ENCODE results near the gene GAS6.
"Not testable (repeated sequence)": the region's sequence is repeated elsewhere in the genome, so short reads cannot be mapped to it uniquely, and the experiment has no call there.

Gene GAS6

DNA sequence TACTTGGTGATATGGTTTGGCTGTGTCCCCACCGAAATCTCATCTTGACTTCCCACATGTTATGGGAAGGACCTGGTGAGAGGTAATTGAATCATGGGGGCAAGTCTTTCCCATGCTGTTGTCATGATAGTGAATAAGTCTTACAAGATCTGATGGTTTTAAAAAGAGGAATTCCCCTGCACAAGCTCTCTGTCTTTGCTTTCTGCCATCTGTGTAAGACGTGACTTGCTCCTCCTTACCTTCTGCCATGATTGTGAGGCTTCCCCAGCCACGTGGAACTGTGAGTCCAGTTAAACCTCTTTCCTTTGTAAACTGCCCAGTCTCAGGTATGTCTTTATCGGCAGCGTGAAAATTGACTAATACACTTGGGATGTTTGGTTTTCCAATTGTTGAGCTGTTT is 4.0 kb upstream of the GAS6 start:
- not testable (repeated sequence) for DNase-seq (ENCODE audit: low spot score)

- no peak for DNase-seq (ENCODE audit: low spot score)
Measured at GRCh38 chr13:113865427-113865826, 1.6 kb upstream of the GAS6 start.

DNA sequence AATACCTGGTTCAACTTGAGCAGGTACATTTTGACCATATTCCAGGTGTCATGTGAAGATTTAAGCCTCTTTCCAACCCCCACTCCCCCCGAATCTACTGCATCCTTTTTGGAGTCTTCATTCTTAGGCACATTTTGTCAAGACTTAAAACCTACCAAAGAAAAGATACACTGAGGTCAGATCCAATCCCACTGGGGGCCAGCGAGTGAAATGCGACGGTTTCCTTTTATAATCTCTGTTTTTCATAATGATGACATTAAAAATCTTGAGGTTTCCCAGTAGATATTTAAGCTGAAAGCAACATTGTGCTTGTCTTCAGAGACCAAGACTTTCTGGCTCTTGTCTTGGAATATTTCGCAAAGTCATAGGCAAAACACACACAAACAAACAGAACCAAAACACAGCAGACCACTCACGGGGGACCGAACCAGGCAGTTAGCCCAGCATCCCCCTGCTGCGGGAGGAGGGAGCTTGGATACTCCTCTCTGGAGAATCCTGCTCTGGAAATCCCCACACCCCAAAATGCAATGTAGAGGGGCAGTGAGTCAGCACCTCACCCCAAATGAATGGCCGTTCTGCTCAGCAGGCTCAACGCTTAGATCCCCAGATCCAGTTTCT is 506 bp upstream of the GAS6 start:
- peak; percentile 64 for DNase-seq (ENCODE audit: low spot score)

- DNase-seq (ENCODE audit: low spot score) = peak; percentile 70
Measured at GRCh38 chr13:113862931-113863523, 849 bp downstream of the GAS6 start.

DNA sequence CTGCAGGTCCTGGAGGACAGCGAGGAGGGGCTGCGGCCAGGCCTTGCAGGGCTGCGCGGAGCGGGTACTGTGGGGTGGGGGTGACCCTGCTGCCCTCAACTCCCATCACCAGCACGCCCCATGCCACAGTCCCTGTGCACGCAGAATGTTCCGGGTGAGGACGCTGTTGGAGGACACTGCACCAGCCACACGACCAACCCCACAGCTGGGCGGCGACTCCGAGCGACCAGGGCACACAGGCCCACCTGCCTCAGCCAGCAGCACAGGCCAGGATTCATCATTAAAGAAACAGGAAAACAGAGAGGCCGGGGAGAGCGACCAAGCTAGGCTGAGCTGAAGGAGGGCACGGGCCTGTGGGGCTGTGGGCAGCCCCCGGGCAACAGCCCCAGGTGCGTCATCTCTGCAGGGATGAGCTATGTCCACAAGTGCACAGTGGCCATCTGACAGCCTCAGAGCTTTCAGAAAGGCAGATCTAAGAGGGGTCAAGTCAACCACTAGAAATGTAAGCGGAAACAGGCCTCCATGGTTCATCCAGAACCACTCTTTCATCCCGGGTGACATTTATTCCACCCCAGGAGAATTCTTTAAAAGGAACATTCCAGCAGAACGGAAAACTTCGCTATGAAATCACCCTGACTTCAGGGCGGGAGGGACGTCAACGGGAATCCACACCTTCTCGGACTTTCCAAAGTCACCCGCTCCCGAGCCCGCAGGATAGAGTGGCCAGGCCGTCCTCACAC is 1.5 kb downstream of the GAS6 start:
- DNase-seq (ENCODE audit: low spot score) = peak; percentile 48

DNA sequence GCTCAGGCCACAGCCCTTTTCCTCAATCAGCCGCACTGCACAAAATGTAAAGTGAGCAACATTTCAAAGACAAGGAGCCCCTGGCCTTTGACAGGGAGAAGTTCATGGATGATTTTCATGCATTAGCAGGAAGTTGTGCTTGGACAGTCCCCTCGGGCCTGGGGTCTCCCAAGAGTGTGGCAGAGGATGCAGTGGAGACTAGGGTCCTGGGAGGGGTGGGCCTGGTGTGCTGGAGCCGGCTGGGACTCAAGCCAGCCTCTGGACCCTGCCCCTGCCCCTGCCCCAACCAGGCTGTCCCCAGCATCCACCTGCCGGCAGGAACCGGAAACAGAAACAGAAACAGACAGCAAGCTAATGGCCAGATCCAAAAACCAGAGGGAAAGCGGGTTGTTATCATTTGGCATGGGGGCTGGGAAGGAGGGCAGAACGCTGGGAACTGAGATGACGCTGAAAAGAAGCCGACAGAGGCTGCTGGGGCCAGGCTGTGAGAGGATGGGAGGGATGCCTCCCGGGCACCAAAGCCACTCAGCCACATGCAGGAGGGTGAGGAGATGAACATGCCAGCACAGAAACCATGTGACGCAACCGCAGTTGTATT is 2.3 kb downstream of the GAS6 start:
- DNase-seq (ENCODE audit: low spot score) = no peak

DNA sequence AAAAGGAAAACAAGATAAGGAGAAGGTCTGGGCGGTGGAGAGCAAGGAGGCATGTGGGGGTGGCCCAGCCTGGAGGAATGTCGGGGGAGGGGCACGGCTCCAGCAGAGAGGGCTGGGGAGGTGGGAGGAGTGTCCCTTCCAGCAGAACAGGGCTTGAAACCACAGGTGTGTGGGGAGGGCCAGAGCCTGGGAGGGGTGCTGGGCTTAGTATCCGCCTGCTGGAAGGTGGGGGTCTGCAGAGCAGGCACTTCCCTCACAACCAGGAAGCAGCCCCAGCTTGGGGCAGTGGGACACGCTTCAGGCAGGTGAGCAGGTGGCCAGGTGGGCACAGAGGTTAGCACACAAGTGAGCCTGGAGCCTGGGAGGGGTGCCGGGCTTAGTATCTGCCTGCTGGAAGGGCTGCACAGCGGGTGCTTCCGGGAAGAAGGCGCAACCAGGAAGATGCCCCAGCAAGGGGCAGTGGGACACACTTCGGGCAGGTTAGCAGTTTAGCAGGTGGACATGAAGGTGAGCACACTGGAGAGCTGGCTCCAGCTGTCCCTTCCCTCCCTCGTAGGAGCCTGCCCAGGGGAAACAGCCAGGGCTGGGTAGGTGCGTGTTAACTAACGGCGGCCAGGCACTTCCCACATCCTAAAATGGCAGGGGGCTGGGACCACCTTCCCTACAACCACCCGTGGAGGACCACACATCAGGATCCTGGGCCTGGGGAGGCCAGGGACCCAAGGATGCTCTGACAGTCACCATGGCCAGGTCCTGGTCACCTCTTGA is 3.0 kb downstream of the GAS6 start:
- DNase-seq (ENCODE audit: low spot score) = peak; percentile 49

GRCh38 chr13:113860051-113860664 is 3.7 kb downstream of the GAS6 start:
- DNase-seq (ENCODE audit: low spot score) = no peak

DNA sequence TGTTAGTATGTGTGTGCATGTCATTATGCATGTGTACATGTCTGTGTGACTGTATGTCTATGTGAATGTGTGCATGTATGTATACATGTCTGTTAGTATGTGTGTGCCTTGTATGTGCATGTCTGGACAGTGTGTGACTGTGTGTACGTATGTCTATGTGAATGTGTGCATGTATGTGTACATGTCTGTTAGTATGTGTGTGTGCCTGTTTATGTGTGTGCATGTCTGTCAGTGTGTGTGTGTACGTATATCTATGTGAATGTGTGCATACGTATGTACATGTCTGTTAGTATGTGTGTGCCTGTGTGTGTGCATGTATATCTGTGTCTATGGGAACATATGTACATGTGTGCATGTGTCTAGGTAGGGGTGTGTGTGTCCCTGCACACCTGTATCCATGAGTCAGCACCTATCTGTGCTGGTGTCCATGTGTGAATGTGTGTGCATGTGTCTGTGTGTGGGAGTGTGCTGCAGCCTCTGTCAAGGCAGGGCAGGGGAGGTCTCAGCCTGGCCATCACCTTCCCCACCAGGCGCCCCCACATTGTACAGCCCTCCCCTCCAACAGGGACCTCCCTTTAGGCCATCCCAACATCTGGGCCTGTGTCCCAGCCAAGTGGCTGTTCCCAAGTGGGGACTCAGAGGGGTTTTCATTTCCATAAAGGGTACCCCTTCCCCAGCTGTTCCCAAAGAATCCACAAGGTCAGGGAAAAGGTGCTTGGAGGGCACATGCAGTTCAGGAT is 4.4 kb downstream of the GAS6 start:
- no peak for DNase-seq (ENCODE audit: low spot score)

DNA sequence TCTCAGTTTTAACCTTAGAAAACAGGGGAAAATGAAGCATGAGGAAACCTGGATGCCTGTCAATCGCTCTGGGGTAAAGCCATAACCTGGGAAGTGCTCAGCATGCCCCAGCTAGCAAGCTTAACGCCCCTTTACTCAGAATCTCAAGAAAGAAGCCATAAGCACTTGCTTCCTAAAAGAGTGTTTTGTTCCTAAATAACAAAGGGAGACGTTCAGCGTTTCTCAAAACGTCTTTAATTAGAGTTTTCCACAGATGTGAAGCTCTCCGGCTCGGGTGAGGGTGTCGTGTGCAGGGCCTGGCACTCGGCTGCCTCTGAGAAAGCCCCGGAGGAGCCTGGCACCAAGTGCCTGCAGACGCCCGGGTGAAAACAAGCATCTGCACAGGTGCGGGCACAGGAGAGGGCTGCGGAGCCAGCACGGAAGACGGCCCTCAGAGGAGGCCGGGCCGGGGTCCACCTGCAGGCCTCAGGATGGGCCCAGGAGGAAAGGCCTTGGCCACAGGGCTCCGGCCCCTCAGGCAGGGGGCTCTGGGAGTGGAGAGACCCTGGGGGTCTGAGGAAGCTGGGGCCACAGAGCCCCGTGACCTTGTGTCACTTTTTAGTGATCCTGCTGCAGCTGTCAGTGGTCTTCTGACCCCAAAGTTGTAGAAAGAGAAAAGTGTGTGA is 6.2 kb downstream of the GAS6 start:
- no peak for DNase-seq (ENCODE audit: low spot score)

DNA sequence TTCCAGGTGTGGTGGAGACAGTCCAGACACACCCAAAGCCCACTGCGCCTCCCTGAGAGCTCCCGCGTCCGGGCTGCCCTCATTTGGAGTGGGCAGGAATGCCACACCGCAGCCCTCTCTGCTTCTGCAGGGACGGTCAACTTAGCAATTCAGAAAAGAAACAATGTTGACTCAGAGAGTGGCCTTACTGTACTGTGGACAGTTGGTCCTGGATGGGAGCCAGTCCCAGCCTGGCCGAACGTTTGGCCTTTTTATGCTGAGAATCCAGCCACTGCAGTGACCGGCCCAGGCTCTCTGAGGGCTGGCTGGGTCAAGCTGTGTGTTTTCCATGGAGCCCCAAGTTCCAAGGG is 7.2 kb downstream of the GAS6 start:
- DNase-seq (ENCODE audit: low spot score) = no peak

DNA sequence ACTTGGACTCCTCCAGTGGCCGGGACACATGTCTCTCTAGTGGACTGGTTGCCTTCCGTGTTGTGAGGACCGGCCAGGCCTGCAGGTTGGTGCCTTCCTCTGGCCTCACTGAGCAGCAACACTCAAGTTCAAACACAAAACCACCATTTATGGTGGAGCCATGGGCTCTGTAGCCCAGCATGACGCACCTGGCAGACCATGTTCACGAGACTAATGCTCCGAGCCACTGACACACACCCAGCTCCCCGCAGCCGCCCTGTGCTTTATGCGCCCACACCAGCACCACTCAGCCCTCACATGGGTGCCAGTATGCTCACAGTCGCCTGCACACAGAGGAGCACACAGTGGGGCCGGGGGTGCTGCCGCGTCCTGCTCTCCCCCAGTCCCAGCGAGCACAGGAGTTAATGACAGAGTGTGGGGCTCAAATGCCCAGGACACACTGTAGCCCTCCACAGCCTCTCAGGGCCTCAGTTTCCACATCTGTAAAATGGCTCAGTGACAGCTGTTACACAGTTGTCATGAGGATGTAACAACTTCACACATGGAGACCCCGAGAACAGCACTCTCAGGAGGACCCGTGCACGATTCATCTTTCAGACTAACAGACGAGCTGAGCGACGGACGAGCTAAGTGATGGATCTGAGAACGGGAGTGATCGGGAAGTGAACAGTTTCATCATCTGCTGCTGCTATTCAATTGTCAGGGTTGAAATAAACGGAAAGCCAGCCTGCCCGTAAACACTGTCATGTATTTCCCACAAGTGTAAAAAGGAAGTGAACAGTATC is 7.8 kb downstream of the GAS6 start:
- DNase-seq (ENCODE audit: low spot score) = no peak

- DNase-seq (ENCODE audit: low spot score) = no peak
Measured at GRCh38 chr13:113855012-113855921, 8.6 kb downstream of the GAS6 start.

DNA sequence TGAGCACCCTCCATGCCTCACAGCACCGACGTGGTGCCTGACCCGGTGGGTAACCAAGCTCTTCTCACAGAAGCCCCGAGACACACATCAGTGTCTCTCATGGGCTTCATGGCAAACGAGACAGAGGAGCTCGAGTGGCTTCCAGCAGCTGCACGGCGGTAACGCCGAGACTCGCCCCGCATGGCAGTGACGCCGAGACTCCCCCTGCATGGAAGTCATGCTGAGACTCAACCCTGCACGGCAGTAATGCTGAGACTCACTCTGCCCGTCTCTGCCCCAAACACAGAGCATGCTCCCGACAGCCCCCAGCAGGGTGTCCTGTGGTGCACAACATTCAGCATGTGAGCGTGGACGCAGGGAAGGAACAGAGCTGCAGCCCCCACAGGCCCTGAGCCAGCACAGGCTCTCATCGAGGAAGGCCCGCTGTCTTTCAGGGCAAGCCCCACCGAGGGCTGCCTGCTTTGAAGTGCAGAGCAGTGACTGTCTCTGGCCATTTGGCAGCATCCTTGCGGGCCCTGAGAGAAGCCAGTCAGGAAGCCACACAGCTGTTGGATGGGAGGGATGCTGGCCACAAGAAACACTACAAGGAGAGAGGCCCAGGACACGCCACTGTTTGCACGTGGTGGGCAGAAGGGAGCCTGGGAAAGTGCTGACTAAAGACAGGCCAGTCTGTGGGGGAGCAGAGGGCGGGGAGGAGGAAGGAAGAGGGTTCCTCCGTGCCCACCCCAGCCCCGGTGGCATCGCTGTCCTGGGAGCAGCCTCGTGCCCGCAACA is 9.5 kb downstream of the GAS6 start:
- peak; percentile 38 for DNase-seq (ENCODE audit: low spot score)

DNA sequence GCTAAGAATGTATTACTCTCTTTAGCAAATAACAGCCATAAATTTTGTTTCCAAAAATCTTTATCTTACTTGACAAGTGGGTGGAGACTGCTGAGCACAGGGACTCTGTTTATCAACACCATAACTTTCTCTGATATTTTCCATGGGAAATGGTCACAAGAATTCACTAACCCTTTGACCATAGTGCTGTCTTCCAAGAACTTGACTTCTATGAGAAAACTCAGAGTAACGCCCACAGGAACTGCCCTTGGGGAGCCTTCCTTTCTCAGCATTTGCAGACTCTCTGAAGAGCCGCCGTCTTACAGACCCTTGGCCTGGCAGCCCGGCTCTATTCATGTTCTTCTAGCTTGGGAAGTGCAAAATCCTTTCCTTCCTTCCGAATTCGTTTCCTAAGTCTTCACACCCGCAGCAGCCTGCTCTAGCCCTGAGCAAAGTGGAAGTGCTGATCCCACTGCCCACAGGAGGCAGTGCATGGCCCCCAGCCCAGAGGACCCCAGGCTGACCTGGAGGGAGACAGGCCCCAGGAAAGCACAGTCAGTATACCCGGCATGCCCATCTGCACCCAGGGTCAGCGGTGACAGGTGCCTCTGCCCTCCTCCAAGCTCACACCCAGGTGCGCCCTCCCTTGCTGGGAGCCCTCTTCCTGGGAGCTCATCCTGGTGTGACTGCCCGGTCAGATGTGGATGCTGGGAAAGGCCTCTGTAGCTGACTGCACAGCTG is 10.2 kb downstream of the GAS6 start:
- no peak for DNase-seq (ENCODE audit: low spot score)

DNA sequence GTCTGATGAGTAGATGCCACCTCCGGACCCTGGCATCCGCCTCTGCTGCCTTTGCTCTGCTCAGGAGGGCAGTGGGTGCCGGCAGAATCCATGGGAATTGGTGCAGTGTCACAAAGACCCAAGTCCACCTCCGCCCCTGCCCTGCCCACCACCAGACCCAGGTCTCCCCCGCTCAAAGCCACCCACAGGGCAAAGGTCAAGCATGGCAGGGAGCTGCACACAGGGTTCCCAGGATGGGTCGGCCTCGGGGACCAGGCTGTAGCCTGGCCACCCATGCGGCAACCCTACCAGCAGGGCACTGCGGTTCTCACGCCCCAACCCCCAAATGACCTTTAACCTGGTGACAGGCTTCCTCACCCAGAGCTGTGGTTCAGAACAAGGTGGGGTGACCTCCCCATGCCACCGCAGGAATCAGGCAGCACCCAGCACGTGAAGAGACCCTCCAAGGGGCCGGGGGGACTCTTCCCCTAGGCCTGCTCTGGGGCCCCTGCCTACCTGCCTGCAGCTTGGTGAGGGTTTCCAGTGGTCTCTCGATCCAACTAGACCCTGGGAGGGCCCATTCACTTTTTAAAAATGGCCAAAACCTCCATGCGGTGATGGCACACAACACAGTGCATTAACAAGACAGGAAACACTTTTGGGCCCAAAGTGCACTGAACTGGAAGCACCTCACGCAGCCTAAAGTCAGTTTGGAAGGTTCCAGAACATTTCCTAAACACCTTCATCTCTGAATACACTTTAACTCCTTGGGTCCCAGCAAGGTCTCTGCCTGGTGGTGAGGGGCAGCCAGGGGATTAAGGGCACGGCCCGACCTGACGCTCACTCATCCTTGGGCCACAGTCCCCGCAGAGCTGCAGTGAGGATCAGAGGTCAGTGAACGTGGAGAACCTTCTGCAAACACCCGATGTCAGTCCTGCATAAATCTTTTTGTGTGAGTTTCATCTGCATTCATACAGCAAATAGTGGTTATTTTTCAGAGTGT is 11.0 kb downstream of the GAS6 start:
- DNase-seq (ENCODE audit: low spot score) = no peak

All from GM03348 (cell line).